ENCODE data around the gene UPK3A.

GRCh38 chr22:45305456-45306075 lies 20.8 kb downstream of the UPK3A start:
- TF ChIP-seq POLR2A (IDR thresholded peaks at IDR 0.05) (no peak), CTCF (IDR thresholded peaks at IDR 0.05) (no peak)
